ENCODE results near the gene CHCHD3. TPM values are rescaled to one million over a fixed set of nuclear protein-coding genes. Genes with fewer than 3 reads are reported as not detected.

Gene CHCHD3
- total RNA-seq, 2 donors from 2014 or later, result 30.0 to 65.1 TPM

GRCh38 chr7:132950725-132951124, 131.2 kb downstream of the CHCHD3 start:
- Mint-ChIP-seq H3K36me3 (ENCODE audit: low read depth) (peaks cover 30% of the 10 kb centered on the region), H3K4me3 (no peak overlapping the region), H3K9me3 (no peaks in the 10 kb centered on the region), H3K27ac (no peak overlapping the region), H3K4me1 (no peaks in the 10 kb centered on the region), H3K27me3 (no peaks in the 10 kb centered on the region)
- ATAC-seq (replicated peaks), result no peak

GRCh38 chr7:132947011-132947410, 134.9 kb downstream of the CHCHD3 start:
- H3K4me1 Mint-ChIP-seq, result no peaks in the 10 kb centered on the region
- no peak for ATAC-seq (replicated peaks)

GRCh38 chr7:132944774-132945173, 137.1 kb downstream of the CHCHD3 start:
- ATAC-seq (replicated peaks), result no peak
- H3K27me3 Mint-ChIP-seq, result no peaks in the 10 kb centered on the region
- H3K9me3 Mint-ChIP-seq, result no peaks in the 10 kb centered on the region
- no peak overlapping the region for H3K27ac Mint-ChIP-seq
- H3K4me3 Mint-ChIP-seq, result no peak overlapping the region
- H3K4me1 Mint-ChIP-seq, result peaks cover 6% of the 10 kb centered on the region
- peaks cover 24% of the 10 kb centered on the region for H3K36me3 Mint-ChIP-seq (ENCODE audit: low read depth)

More at GRCh38 chr7:132947011-132947410, 134.9 kb downstream of the CHCHD3 start:
- Mint-ChIP-seq H3K4me3 (no peak overlapping the region), H3K9me3 (no peaks in the 10 kb centered on the region), H3K27ac (no peak overlapping the region), H3K27me3 (no peaks in the 10 kb centered on the region), H3K36me3 (ENCODE audit: low read depth) (peaks cover 26% of the 10 kb centered on the region)

- Mint-ChIP-seq H3K9me3 (no peaks in the 10 kb centered on the region), H3K36me3 (ENCODE audit: low read depth) (peaks cover 15% of the 10 kb centered on the region), H3K27me3 (no peaks in the 10 kb centered on the region), H3K4me3 (no peak overlapping the region), H3K27ac (no peak overlapping the region), H3K4me1 (peaks cover 6% of the 10 kb centered on the region)
- ATAC-seq (replicated peaks), result no peak
Measured at GRCh38 chr7:132943645-132944044, 138.2 kb downstream of the CHCHD3 start.

- Mint-ChIP-seq H3K27ac (no peak overlapping the region), H3K36me3 (ENCODE audit: low read depth) (peaks cover 7% of the 10 kb centered on the region), H3K4me1 (peaks cover 6% of the 10 kb centered on the region), H3K27me3 (no peaks in the 10 kb centered on the region), H3K4me3 (no peak overlapping the region), H3K9me3 (no peaks in the 10 kb centered on the region)
- no peak for ATAC-seq (replicated peaks)
Measured at GRCh38 chr7:132942701-132943100, 139.2 kb downstream of the CHCHD3 start.

GRCh38 chr7:132941905-132942304, 140.0 kb downstream of the CHCHD3 start:
- Mint-ChIP-seq H3K27me3 (no peaks in the 10 kb centered on the region), H3K36me3 (ENCODE audit: low read depth) (peaks cover 7% of the 10 kb centered on the region), H3K4me3 (no peak overlapping the region), H3K4me1 (peaks cover 6% of the 10 kb centered on the region), H3K27ac (no peak overlapping the region), H3K9me3 (no peaks in the 10 kb centered on the region)
- no peak for ATAC-seq (replicated peaks)

- H3K4me1 Mint-ChIP-seq, result peaks cover 6% of the 10 kb centered on the region
- no peaks in the 10 kb centered on the region for H3K9me3 Mint-ChIP-seq
- ATAC-seq (replicated peaks), result no peak
- H3K27ac Mint-ChIP-seq, result no peak overlapping the region
- no peaks in the 10 kb centered on the region for H3K27me3 Mint-ChIP-seq
- H3K36me3 Mint-ChIP-seq (ENCODE audit: low read depth), result peaks cover 7% of the 10 kb centered on the region
- no peak overlapping the region for H3K4me3 Mint-ChIP-seq
Measured at GRCh38 chr7:132941428-132941827, 140.5 kb downstream of the CHCHD3 start.

GRCh38 chr7:132940084-132940483, 141.8 kb downstream of the CHCHD3 start:
- Mint-ChIP-seq H3K36me3 (ENCODE audit: low read depth) (peaks cover 7% of the 10 kb centered on the region), H3K9me3 (no peaks in the 10 kb centered on the region), H3K27ac (no peak overlapping the region), H3K27me3 (no peaks in the 10 kb centered on the region), H3K4me1 (peaks cover 6% of the 10 kb centered on the region), H3K4me3 (no peak overlapping the region)
- ATAC-seq (replicated peaks), result no peak

GRCh38 chr7:132939495-132939894, 142.4 kb downstream of the CHCHD3 start:
- H3K4me1 Mint-ChIP-seq, result peaks cover 6% of the 10 kb centered on the region
- no peak for ATAC-seq (replicated peaks)
- no peaks in the 10 kb centered on the region for H3K27me3 Mint-ChIP-seq
- H3K36me3 Mint-ChIP-seq (ENCODE audit: low read depth), result peaks cover 7% of the 10 kb centered on the region
- H3K9me3 Mint-ChIP-seq, result no peaks in the 10 kb centered on the region
- no peak overlapping the region for H3K4me3 Mint-ChIP-seq
- no peak overlapping the region for H3K27ac Mint-ChIP-seq

- Mint-ChIP-seq H3K9me3 (no peaks in the 10 kb centered on the region), H3K4me3 (no peak overlapping the region), H3K27ac (no peak overlapping the region), H3K27me3 (no peaks in the 10 kb centered on the region), H3K4me1 (peaks cover 6% of the 10 kb centered on the region), H3K36me3 (ENCODE audit: low read depth) (peaks cover 17% of the 10 kb centered on the region)
- no peak for ATAC-seq (replicated peaks)
Measured at GRCh38 chr7:132937286-132937685, 144.6 kb downstream of the CHCHD3 start.

GRCh38 chr7:132935608-132936007, 146.3 kb downstream of the CHCHD3 start:
- H3K36me3 Mint-ChIP-seq (ENCODE audit: low read depth), result peaks cover 9% of the 10 kb centered on the region
- H3K4me3 Mint-ChIP-seq, result no peak overlapping the region
- no peaks in the 10 kb centered on the region for H3K4me1 Mint-ChIP-seq
- ATAC-seq (replicated peaks), result no peak
- no peaks in the 10 kb centered on the region for H3K27me3 Mint-ChIP-seq
- H3K27ac Mint-ChIP-seq, result no peak overlapping the region
- no peaks in the 10 kb centered on the region for H3K9me3 Mint-ChIP-seq

GRCh38 chr7:132934017-132934416, 147.9 kb downstream of the CHCHD3 start:
- Mint-ChIP-seq H3K9me3 (no peaks in the 10 kb centered on the region), H3K27me3 (no peaks in the 10 kb centered on the region), H3K36me3 (ENCODE audit: low read depth) (peaks cover 13% of the 10 kb centered on the region), H3K4me1 (no peaks in the 10 kb centered on the region), H3K27ac (peak overlapping the region; percentile 53), H3K4me3 (no peak overlapping the region)
- ATAC-seq (replicated peaks), result no peak

GRCh38 chr7:132933072-132933458, 148.8 kb downstream of the CHCHD3 start:
- H3K27ac Mint-ChIP-seq, result peak overlapping the region; percentile 53
- H3K27me3 Mint-ChIP-seq, result no peaks in the 10 kb centered on the region
- H3K9me3 Mint-ChIP-seq, result no peaks in the 10 kb centered on the region
- ATAC-seq (replicated peaks), result peak; percentile 85
- H3K4me1 Mint-ChIP-seq, result no peaks in the 10 kb centered on the region
- peak overlapping the region; percentile 19 for H3K4me3 Mint-ChIP-seq
- peaks cover 18% of the 10 kb centered on the region for H3K36me3 Mint-ChIP-seq (ENCODE audit: low read depth)

- Mint-ChIP-seq H3K4me1 (no peaks in the 10 kb centered on the region), H3K4me3 (peak overlapping the region; percentile 19), H3K27me3 (no peaks in the 10 kb centered on the region), H3K9me3 (no peaks in the 10 kb centered on the region), H3K27ac (peak overlapping the region; percentile 53), H3K36me3 (ENCODE audit: low read depth) (peaks cover 19% of the 10 kb centered on the region)
- peak; percentile 5 for ATAC-seq (replicated peaks)
Measured at GRCh38 chr7:132932296-132933071, 149.4 kb downstream of the CHCHD3 start.

- Mint-ChIP-seq H3K36me3 (ENCODE audit: low read depth) (peaks cover 26% of the 10 kb centered on the region), H3K27ac (no peak overlapping the region), H3K9me3 (no peaks in the 10 kb centered on the region), H3K4me3 (no peak overlapping the region), H3K27me3 (no peaks in the 10 kb centered on the region), H3K4me1 (no peaks in the 10 kb centered on the region)
- no peak for ATAC-seq (replicated peaks)
Measured at GRCh38 chr7:132930881-132931280, 151.0 kb downstream of the CHCHD3 start.
